Measurements from ENCODE around the gene MERTK.

DNA sequence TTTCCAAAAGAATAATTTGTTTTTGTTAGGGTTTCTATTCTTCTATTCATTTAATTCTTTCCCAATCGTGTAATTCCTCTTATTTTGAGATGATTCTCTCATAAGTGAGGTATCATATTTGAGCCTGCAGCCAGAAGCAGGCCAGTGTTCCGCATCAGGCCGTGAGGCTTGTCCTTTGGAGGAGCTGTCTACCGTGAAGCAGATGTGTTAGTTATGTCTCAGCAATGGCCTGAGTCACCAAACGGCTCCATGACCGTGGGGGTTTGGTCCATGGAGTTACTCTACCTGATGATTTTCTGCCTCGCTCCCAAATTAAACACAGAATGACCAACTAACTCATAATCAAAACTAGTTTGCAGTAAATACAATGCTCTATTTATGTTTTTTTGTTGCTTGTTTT lies 92.4 kb downstream of the MERTK start:
- TF ChIP-seq, protein P1, sequence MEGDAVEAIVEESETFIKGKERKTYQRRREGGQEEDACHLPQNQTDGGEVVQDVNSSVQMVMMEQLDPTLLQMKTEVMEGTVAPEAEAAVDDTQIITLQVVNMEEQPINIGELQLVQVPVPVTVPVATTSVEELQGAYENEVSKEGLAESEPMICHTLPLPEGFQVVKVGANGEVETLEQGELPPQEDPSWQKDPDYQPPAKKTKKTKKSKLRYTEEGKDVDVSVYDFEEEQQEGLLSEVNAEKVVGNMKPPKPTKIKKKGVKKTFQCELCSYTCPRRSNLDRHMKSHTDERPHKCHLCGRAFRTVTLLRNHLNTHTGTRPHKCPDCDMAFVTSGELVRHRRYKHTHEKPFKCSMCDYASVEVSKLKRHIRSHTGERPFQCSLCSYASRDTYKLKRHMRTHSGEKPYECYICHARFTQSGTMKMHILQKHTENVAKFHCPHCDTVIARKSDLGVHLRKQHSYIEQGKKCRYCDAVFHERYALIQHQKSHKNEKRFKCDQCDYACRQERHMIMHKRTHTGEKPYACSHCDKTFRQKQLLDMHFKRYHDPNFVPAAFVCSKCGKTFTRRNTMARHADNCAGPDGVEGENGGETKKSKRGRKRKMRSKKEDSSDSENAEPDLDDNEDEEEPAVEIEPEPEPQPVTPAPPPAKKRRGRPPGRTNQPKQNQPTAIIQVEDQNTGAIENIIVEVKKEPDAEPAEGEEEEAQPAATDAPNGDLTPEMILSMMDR (conservative IDR thresholded peaks at IDR 0.05 in 1 of 2, IDR thresholded peaks at IDR 0.05 in 1 of 2; ENCODE audit: low read depth in 1 of 2, low read length in 2 of 2): no peak
- no peak for TF ChIP-seq EZH2 (IDR thresholded peaks at IDR 0.05; ENCODE audit: low read length, missing control alignments)
